Measurements from ENCODE around the gene EVA1B. TPM values are rescaled to one million over a fixed set of nuclear protein-coding genes. Genes with fewer than 3 reads are reported as not detected.

EVA1B gene
- total RNA-seq, 1 donor from 2014 or later: 88.4 TPM

DNA sequence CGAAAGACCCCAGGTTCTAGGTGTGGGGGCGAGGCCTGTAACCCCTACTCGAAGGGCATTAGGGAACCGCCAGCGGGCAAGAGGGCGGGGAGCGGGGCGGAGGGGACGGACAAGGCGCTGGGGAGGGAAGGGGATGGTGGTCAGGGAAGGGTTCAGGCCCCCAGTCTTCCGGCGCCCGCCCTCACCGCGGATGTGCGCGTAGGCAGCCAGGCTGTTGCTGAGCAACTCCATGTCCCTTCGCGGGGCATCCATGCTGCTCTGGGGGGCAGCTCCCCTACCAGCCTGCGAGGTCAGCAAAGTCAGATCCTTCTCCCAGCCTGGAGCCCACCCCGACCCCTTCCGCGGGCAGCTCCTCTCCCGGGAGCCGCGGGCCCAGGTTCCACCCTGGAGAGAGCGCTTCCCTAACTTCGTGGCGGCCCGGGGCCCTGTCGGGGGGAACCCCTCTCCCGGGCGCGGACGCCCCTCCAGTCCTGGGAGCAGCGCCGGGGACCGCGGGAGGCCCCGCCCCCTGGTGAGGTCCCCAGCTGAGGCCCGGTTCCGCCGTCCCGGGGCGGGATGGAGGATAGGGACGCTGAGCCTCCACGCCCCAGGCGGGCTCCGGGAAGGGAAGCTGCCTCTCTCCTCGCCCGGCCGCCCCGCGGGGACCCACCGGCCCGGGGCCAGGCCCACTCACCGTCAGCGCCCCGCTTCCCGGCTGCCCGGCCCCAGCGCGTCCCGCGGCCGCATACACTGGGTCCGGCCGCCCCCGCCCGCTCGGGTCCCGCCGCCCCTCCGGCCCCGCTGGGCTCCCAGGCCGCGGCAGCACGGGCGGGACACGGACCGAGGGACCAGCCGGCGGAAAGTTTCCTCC lies 434 bp downstream of the EVA1B start:
- no peaks in the 10 kb centered on the region for H3K27me3 Mint-ChIP-seq (ENCODE audit: low read depth)
- H3K36me3 Mint-ChIP-seq (ENCODE audit: low read depth): peaks cover 5% of the 10 kb centered on the region
- H3K4me3 Mint-ChIP-seq (ENCODE audit: unreplicated experiment): peak overlapping the region; percentile 77
- DNase-seq (ENCODE audit: low spot score): no peak
- TF ChIP-seq, protein P1, sequence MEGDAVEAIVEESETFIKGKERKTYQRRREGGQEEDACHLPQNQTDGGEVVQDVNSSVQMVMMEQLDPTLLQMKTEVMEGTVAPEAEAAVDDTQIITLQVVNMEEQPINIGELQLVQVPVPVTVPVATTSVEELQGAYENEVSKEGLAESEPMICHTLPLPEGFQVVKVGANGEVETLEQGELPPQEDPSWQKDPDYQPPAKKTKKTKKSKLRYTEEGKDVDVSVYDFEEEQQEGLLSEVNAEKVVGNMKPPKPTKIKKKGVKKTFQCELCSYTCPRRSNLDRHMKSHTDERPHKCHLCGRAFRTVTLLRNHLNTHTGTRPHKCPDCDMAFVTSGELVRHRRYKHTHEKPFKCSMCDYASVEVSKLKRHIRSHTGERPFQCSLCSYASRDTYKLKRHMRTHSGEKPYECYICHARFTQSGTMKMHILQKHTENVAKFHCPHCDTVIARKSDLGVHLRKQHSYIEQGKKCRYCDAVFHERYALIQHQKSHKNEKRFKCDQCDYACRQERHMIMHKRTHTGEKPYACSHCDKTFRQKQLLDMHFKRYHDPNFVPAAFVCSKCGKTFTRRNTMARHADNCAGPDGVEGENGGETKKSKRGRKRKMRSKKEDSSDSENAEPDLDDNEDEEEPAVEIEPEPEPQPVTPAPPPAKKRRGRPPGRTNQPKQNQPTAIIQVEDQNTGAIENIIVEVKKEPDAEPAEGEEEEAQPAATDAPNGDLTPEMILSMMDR (IDR thresholded peaks at IDR 0.05): no peak
- H3K4me1 Mint-ChIP-seq (ENCODE audit: low read depth): peaks cover 42% of the 10 kb centered on the region
- H3K9me3 Mint-ChIP-seq (ENCODE audit: low read depth): no peaks in the 10 kb centered on the region
- peak overlapping the region; percentile 85 for H3K27ac Mint-ChIP-seq (ENCODE audit: unreplicated experiment)

DNA sequence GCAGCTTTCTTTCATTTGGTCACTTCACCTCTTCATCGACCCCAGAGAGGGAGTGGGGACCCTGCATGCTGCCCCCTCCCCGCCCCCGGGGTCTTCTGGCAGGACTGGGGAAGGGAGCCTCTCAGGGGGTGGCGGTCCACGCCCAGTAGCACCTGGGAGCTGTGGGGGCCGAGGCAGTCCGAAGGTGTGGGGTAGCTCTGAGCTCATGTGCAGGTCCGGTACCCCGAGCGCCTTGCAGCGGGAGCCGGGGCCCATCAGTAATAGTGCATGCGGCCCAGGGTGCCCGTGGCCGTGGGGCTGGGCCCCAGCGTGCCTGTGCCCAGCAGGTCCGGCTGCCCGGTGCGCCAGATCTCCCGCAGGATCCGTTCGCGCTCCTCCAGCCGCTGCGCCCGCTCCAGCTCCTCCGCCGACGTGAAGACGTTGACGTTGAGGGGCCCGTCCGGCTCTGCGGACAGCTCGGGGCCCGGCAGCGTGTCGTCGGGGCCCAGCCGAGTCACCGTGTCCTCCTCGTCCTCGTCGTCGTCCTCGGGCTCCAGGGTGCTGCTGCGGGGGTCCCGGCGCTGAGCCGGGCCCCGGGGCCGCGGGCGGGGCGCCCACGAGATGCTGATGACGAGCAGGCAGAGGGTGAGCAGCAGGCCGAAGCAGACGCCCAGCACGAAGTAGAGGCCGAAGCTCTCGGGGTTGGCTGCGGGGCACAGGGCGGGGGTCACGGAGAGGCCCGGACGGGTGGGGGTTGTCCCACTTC lies 1.2 kb downstream of the EVA1B start:
- H3K27ac Mint-ChIP-seq (ENCODE audit: unreplicated experiment): peak overlapping the region; percentile 89
- TF ChIP-seq, protein P1 (IDR thresholded peaks at IDR 0.05): no peak
- DNase-seq (ENCODE audit: low spot score): no peak
- no peaks in the 10 kb centered on the region for H3K27me3 Mint-ChIP-seq (ENCODE audit: low read depth)
- peaks cover 5% of the 10 kb centered on the region for H3K36me3 Mint-ChIP-seq (ENCODE audit: low read depth)
- peak overlapping the region; percentile 77 for H3K4me3 Mint-ChIP-seq (ENCODE audit: unreplicated experiment)
- H3K9me3 Mint-ChIP-seq (ENCODE audit: low read depth): no peaks in the 10 kb centered on the region
- H3K4me1 Mint-ChIP-seq (ENCODE audit: low read depth): peaks cover 34% of the 10 kb centered on the region

DNA sequence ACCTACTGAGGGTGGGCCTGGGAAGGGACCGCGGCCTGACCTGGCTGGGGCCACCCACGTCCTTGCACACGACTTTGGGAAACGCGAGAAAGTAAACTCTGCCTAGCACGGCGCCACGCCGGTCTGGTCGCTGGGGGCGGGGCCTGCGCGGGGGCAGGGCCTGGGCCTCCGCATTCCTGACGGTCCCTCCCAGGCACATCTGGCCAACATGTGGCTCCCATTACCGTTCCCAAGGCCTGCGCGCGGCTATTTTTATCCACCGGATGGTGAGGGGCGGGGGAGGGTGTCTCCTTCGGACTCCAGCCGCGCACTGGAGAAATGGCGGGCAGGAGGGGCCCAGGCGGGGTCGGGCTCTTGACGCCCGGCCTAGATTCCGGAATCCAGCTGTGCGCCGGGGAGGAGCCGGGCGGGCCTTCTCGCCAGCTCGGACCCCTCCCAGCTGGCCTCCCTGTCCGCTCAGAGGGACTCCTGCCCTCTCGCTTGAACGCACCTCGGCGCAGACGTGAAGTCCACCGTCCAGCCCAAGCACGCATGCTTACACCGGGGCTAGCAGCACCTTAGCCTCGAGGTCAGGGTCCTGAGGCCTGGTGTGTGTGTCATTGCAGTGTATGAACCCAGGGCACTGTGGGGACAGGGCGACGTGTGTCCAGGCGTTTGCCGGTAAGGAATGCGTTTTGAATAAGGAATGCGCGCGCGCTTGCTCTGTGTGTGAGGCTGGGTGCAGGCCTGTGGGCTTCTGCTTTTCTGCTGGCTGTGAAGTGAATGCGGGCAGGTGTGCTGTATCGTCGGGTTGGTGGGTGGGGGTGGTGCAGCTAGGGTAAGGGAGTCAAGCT lies 2.1 kb downstream of the EVA1B start:
- Mint-ChIP-seq H3K27ac (ENCODE audit: unreplicated experiment) (peak overlapping the region; percentile 89), H3K9me3 (ENCODE audit: low read depth) (no peaks in the 10 kb centered on the region), H3K36me3 (ENCODE audit: low read depth) (peaks cover 7% of the 10 kb centered on the region), H3K27me3 (ENCODE audit: low read depth) (no peaks in the 10 kb centered on the region), H3K4me1 (ENCODE audit: low read depth) (peaks cover 26% of the 10 kb centered on the region), H3K4me3 (ENCODE audit: unreplicated experiment) (peak overlapping the region; percentile 77)
- peak; percentile 95 for DNase-seq (ENCODE audit: low spot score)
- TF ChIP-seq, protein P1 (IDR thresholded peaks at IDR 0.05): no peak

DNA sequence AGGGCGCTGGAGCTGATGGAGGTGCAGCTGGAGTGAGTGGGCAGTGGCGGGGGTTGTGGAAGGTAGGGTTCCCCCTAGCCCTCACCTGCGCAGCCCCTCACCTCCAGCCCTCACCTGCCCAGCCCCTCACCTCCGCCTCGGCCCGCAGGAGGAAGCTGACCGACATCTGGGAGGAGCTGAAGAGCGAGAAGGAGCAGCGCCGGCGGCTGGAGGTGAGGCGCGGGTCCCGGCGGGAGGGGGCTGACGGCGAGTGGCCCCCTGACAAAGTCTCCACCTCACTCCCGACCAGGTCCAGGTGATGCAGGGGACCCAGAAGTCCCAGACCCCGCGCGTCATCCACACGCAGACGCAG lies 2.7 kb downstream of the EVA1B start:
- TF ChIP-seq, protein P1 (IDR thresholded peaks at IDR 0.05): no peak
- no peak for DNase-seq (ENCODE audit: low spot score)
- no peaks in the 10 kb centered on the region for H3K27me3 Mint-ChIP-seq (ENCODE audit: low read depth)
- peak overlapping the region; percentile 62 for H3K4me3 Mint-ChIP-seq (ENCODE audit: unreplicated experiment)
- H3K4me1 Mint-ChIP-seq (ENCODE audit: low read depth): peaks cover 26% of the 10 kb centered on the region
- H3K9me3 Mint-ChIP-seq (ENCODE audit: low read depth): no peaks in the 10 kb centered on the region
- peak overlapping the region; percentile 82 for H3K27ac Mint-ChIP-seq (ENCODE audit: unreplicated experiment)
- peaks cover 7% of the 10 kb centered on the region for H3K36me3 Mint-ChIP-seq (ENCODE audit: low read depth)

DNA sequence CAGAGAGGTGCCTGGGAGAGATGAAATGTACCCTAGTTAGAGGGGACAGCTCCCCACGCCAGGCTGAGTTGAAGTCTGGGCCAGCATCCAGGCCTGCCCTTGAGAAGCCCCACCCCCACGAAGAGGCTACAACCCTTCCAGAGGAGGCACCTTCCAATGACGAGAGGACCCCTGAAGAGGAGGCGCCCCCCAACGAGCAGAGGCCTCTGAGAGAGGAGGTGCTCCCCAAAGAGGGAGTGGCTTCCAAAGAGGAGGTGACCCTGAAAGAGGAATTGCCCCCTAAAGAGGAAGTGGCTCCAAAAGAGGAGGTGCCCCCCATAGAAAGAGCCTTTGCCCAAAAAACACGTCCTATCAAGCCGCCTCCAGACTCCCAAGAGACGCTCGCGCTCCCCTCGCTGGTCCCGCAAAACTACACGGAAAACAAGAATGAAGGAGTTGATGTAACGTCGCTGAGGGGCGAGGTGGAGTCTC lies 3.1 kb downstream of the EVA1B start:
- Mint-ChIP-seq H3K27me3 (ENCODE audit: low read depth) (no peaks in the 10 kb centered on the region), H3K9me3 (ENCODE audit: low read depth) (no peaks in the 10 kb centered on the region), H3K36me3 (ENCODE audit: low read depth) (peaks cover 7% of the 10 kb centered on the region), H3K4me3 (ENCODE audit: unreplicated experiment) (peak overlapping the region; percentile 62), H3K4me1 (ENCODE audit: low read depth) (peaks cover 26% of the 10 kb centered on the region), H3K27ac (ENCODE audit: unreplicated experiment) (peak overlapping the region; percentile 82)
- TF ChIP-seq, protein P1 (IDR thresholded peaks at IDR 0.05): no peak
- DNase-seq (ENCODE audit: low spot score): no peak
